ENCODE results near the gene STK32C. TPM values are rescaled to one million over a fixed set of nuclear protein-coding genes. Genes with fewer than 3 reads are reported as not detected.

The STK32C gene
- total and polyA plus RNA-seq, 2 of the 4 experiments (the other 2 are of a cell fraction): 5.0 to 8.3 TPM

GRCh38 chr10:132245056-132245455 is 62.7 kb downstream of the STK32C start:
- no peak for ATAC-seq (ENCODE audit: low read depth)
- Histone ChIP-seq H3K4me1 (ENCODE audit: control insufficient read depth, insufficient read depth, low read length) (no peaks in the 10 kb centered on the region), H2BK120ac (ENCODE audit: low read depth, low read length) (no peak overlapping the region), H4K5ac (ENCODE audit: low read depth, low read length) (no peak overlapping the region), H4K8ac (ENCODE audit: low read depth in 2 of 2, low read length in 2 of 2) (no peak overlapping the region), H4K91ac (ENCODE audit: insufficient read depth, low read depth, low read length) (no peak overlapping the region), H3K27me3 (ENCODE audit: control insufficient read depth, insufficient read depth, low read length) (peaks cover 2% of the 10 kb centered on the region; the same call in 1 of the 2 replicates), H2BK5ac (ENCODE audit: low read depth, low read length, poor library complexity, severe bottlenecking) (no peak overlapping the region), H3K4ac (ENCODE audit: low read depth, low read length) (no peak overlapping the region), H3K56ac (ENCODE audit: extremely low read depth, insufficient read depth, low read length) (no peak overlapping the region), H3K4me2 (ENCODE audit: low read depth, low read length) (no peak overlapping the region), H3K9me1 (ENCODE audit: insufficient read depth, low read length) (no peaks in the 10 kb centered on the region), H3K14ac (replicated peaks; ENCODE audit: low read depth, low read length) (no peak overlapping the region), H3K36me3 (ENCODE audit: control insufficient read depth, insufficient read depth, low read length) (no peaks in the 10 kb centered on the region), H2AFZ (replicated peaks; ENCODE audit: low read length, poor library complexity) (no peak overlapping the region), H3K4me3 (ENCODE audit: insufficient read depth, low read depth, low read length) (no peak overlapping the region), H2BK20ac (ENCODE audit: low read depth, low read length) (no peak overlapping the region), H2AK5ac (ENCODE audit: low read depth, low read length) (no peak overlapping the region), H3K79me1 (ENCODE audit: low read depth in 1 of 2, low read length in 2 of 2) (no peaks in the 10 kb centered on the region), H4K20me1 (ENCODE audit: insufficient read depth, low read length) (no peaks in the 10 kb centered on the region), H2BK15ac (ENCODE audit: low read depth, low read length) (no peak overlapping the region), H3K9me3 (ENCODE audit: control insufficient read depth, insufficient read depth, low read length) (no peaks in the 10 kb centered on the region), H3K18ac (ENCODE audit: low read depth, low read length) (no peak overlapping the region), H3K27ac (ENCODE audit: insufficient read depth, low read length) (no peak overlapping the region), H3K23ac (ENCODE audit: low read depth, low read length) (no peak overlapping the region), H3K9ac (ENCODE audit: low read depth, low read length) (no peak overlapping the region), H2AK9ac (replicated peaks; ENCODE audit: low read depth, low read length, poor library complexity) (no peak overlapping the region)
- in situ Hi-C loops (cut with MboI; ENCODE audit: low sequenced_read_pairs): no loop called here
- no peak for DNase-seq
- TF ChIP-seq BHLHE40 (IDR thresholded peaks at IDR 0.05; ENCODE audit: low read depth, low read length) (no peak), MAFK (IDR thresholded peaks at IDR 0.05; ENCODE audit: low read depth, low read length) (no peak), MXI1 (IDR thresholded peaks at IDR 0.05; ENCODE audit: borderline replicate concordance, low read depth, low read length) (no peak), ELK1 (IDR thresholded peaks at IDR 0.05; ENCODE audit: borderline replicate concordance, low read depth, low read length) (no peak), CEBPB (IDR thresholded peaks at IDR 0.05; ENCODE audit: low read depth, low read length) (no peak), RAD21 (IDR thresholded peaks at IDR 0.05; ENCODE audit: low read length) (no peak), FOS (IDR thresholded peaks at IDR 0.05; ENCODE audit: low read depth, low read length) (no peak), POLR2A (IDR thresholded peaks at IDR 0.05; ENCODE audit: low read depth, low read length) (no peak)
- dilution Hi-C loops (cut with HindIII; ENCODE audit: low sequenced_read_pairs, unreplicated experiment): loop anchor here (25.0 kb wide), 1 partner anchor 92 kb away; the partner anchor contains the start of gene LRRC27
- ChIA-PET POLR2A (ENCODE audit: unreplicated experiment) (no interaction called here), CTCF (no interaction called here)
- intact Hi-C loops (cut with micrococcal nuclease): no loop called here
- 96% methylated on average over 3 of the region's 14 CpGs; no CpG with 5 or more reads in 1 of the 2 experiments for WGBS, 2 experiments (ENCODE audit: extremely low coverage in 2 of 2, insufficient read length in 1 of 2)
- BruUV-seq (replicated peaks): no TSS peak
